Heart left ventricle (tissue), 16 donors: ENCODE data around the gene C2orf42. TPM values are rescaled to one million over a fixed set of nuclear protein-coding genes. Genes with fewer than 3 reads are reported as not detected.
A peak's percentile ranks its signal among the peaks of the same experiment; 100 is the strongest.

Experiments used
- ATAC-seq, 4 donors: fragments of 200-7000 bp; cut with Tn5 transposase; one replicate each; pipeline ENCODE4 v1.9.1; 2020 to 2022; ENCODE audit warnings: moderate library complexity in 4 of 4, mild to moderate bottlenecking in 3 of 4, moderate number of reproducible peaks in 1 of 4
- DNase-seq, 5 donors: peaks; one replicate each; pipeline ENCODE4 v3.0.0-alpha.2; 2020
- H3K27ac ChIP-seq, 12 donors: fragments of 200-600 bp; sonication (generic) in 4 of 12; one replicate each; pipeline versions ENCODE4 v1.5.0 to v1.8.0; 2016 to 2022; ENCODE audit warnings: mild to moderate bottlenecking in 2 of 12
- H3K27me3 ChIP-seq, 9 donors: fragments of 200-600 bp; sonication (generic) in 2 of 9; one replicate each; pipeline versions ENCODE4 v1.5.1 to v1.8.0; 2016 to 2022; ENCODE audit warnings: mild to moderate bottlenecking in 3 of 9
- H3K36me3 ChIP-seq, 9 donors: fragments of 200-600 bp; sonication (generic) in 2 of 9; one replicate each; pipeline versions ENCODE4 v1.5.0 to v1.8.0; 2018 to 2022; ENCODE audit warnings: mild to moderate bottlenecking in 2 of 9
- H3K4me1 ChIP-seq, 12 donors: fragments of 200-600 bp; sonication (generic) in 4 of 12; one replicate each; pipeline versions ENCODE4 v1.5.0 to v1.8.0; 2016 to 2022; ENCODE audit warnings: mild to moderate bottlenecking in 3 of 12
- H3K4me3 ChIP-seq, 12 donors: fragments of 200-600 bp; sonication (generic) in 4 of 12; one replicate each; pipeline versions ENCODE4 v1.5.0 to v1.8.0; 2017 to 2022; ENCODE audit warnings: mild to moderate bottlenecking in 9 of 12, moderate library complexity in 4 of 12
- H3K9me3 ChIP-seq, 12 donors: fragments of 200-600 bp; sonication (generic) in 4 of 12; one replicate each; pipeline versions ENCODE4 v1.5.0 to v1.8.0; 2016 to 2022; ENCODE audit warnings: mild to moderate bottlenecking in 1 of 12
- CTCF ChIP-seq, 12 donors: fragments of 200-600 bp; sonication (generic) in 4 of 12; IDR thresholded peaks; one replicate each; pipeline versions ENCODE4 v1.5.0 to v1.8.0; 2018 to 2022; ENCODE audit warnings: antibody characterized with exemption in 12 of 12, mild to moderate bottlenecking in 5 of 12
- POLR2A ChIP-seq, 2 donors: fragments of 450-650 bp; IDR thresholded peaks; one replicate each; pipeline ENCODE4 v1.6.1; 2017; ENCODE audit warnings: antibody characterized with exemption in 2 of 2, mild to moderate bottlenecking in 2 of 2, moderate library complexity in 2 of 2
- WGBS, 4 donors: extraction: QIAGEN DNeasy Blood & Tissue Kit in 2 of 4; methylation state at CpG; one replicate each; pipeline versions ENCODE4 v1.1.5 to v1.1.7; 2013 to 2018; 5-methylcytosine and 5-hydroxymethylcytosine counted together
- intact Hi-C, 10 donors: fragments of 100-400 bp; cut with DNase I; formaldehyde crosslinking; loops; one replicate each; pipeline versions ENCODE4 v1.11.1 to v1.14.2; 2022
- polyA plus RNA-seq, 2 donors: library from polyadenylated mRNA; stranded (reverse); fragments of 200-250 nt; gene quantifications; one replicate each; pipeline ENCODE4 v1.2.3, GENCODE V29; 2013
- total RNA-seq, 9 donors: library from RNA; depleted of rRNA in 2 of 9; stranded (reverse); fragments of >200 nt in 2 of 9; fragmentation: NEBNext Ultra II Directional in 3 of 9; extraction: Animal tissue kit (Norgen Biotek cat#: 25700) in 3 of 9; gene quantifications; one replicate each; pipeline versions ENCODE4 v1.1.0 to v1.2.4, GENCODE V29; 2016 to 2023
- donor health status: ischemic (EF 13 %, LVEDD 7.1; RV severe dilation, severe dysfunction).
- donor health status: healthy with polysubstance abuse.
- donor health status: DM: no; HTN: yes; CAD: no.
- donor health status: DM: no; HTN: no; CAD: no.
- donor health status: ischemic (EF 25% LVEDD 6.9; RV normal size, moderate dysfunction).
- donor health status: ischemic (EF 25% LVEDD 5.7; RV mildly dilated, moderate dysfunction).
- donor health status: healthy.
- donor health status: DM: yes; HTN: yes; CAD: no.
- donor health status: ischemic (EF 35%, LVEDD 5.7; RV mildly dilated, moderate dysfunction).
- donor health status: nonischemic (EF 11% LVEDD 7.7; RV severe dilation, severe dysfunction).
- donor health status: DM: yes; HTN: yes; CAD: no.
- donor health status: PGD.
- donor health status: ischemic (EF 29% LVEDD 5.4; RV normal size, mild dysfunction).
- donor health status: nonischemic (EF 23%, LVEDD 6.1; RV moderate dilation, normal function).

Gene C2orf42
- total and polyA plus RNA-seq, 11 donors, result 3.5 to 14.9 (median 8.9) TPM

- Histone ChIP-seq H3K36me3 (no peaks in the 10 kb centered on the region), H3K27me3 (no peaks in the 10 kb centered on the region), H3K4me1 (no peaks in the 10 kb centered on the region), H3K9me3 (no peaks in the 10 kb centered on the region), H3K27ac (no peak overlapping the region), H3K4me3 (no peak overlapping the region)
- intact Hi-C loops, result no loop called here
- TF ChIP-seq POLR2A (IDR thresholded peaks at IDR 0.05) (no peak), CTCF (IDR thresholded peaks at IDR 0.05) (no peak)
- DNase-seq, result no peak
- WGBS, 4 donors, result 79 to 94% (median 92%) methylated on average over 3 of the region's 3 CpGs
- no peak for ATAC-seq
Measured at GRCh38 chr2:70201225-70201768, 10.5 kb upstream of the C2orf42 start.

- H3K27ac ChIP-seq, result no peak overlapping the region
- no peak for DNase-seq
- H3K9me3 ChIP-seq, result no peaks in the 10 kb centered on the region
- H3K27me3 ChIP-seq, result no peaks in the 10 kb centered on the region
- H3K4me3 ChIP-seq, result no peak overlapping the region
- ATAC-seq, result no peak
- intact Hi-C loops, result no loop called here
- TF ChIP-seq CTCF (IDR thresholded peaks at IDR 0.05) (no peak), POLR2A (IDR thresholded peaks at IDR 0.05) (no peak)
- H3K36me3 ChIP-seq, result no peaks in the 10 kb centered on the region
- no peaks in the 10 kb centered on the region for H3K4me1 ChIP-seq
- WGBS, 4 donors, result 83 to 88% (median 84%) methylated on average over 4 of the region's 4 CpGs
Measured at GRCh38 chr2:70199320-70199864, 8.6 kb upstream of the C2orf42 start.

GRCh38 chr2:70192516-70192915 lies 1.7 kb upstream of the C2orf42 start:
- Histone ChIP-seq H3K4me3 (no peak overlapping the region), H3K27ac (no peak overlapping the region), H3K4me1 (peaks cover 0 to 13% (median 4%) of the 10 kb centered on the region in 12 donors), H3K27me3 (no peaks in the 10 kb centered on the region), H3K36me3 (no peaks in the 10 kb centered on the region), H3K9me3 (no peaks in the 10 kb centered on the region)
- ATAC-seq (no peak), DNase-seq (no peak)
- WGBS, 4 donors, result 89 to 94% (median 90%) methylated on average over 5 of the region's 5 CpGs
- no peak for TF ChIP-seq POLR2A (IDR thresholded peaks at IDR 0.05)
- no peak for TF ChIP-seq CTCF (IDR thresholded peaks at IDR 0.05)
- intact Hi-C loops, result no loop called here

- Histone ChIP-seq H3K4me3 (peak overlapping the region in 10 of 12 donors; percentile 69 to 99 (median 85)), H3K4me1 (peaks cover 0 to 13% (median 4%) of the 10 kb centered on the region in 12 donors), H3K36me3 (no peaks in the 10 kb centered on the region), H3K9me3 (no peaks in the 10 kb centered on the region), H3K27ac (peak overlapping the region in 11 of 12 donors; percentile 87 to 98 (median 95)), H3K27me3 (no peaks in the 10 kb centered on the region)
- TF ChIP-seq POLR2A (IDR thresholded peaks at IDR 0.05) (no peak), CTCF (IDR thresholded peaks at IDR 0.05) (no peak)
- intact Hi-C loops, result loop anchor here in 2 of 10 donors (2.0 kb wide), 3 partner anchors 58 to 276 kb away; partner anchors contain the start of genes PCBP1 (in 2 of the 2), MXD1 (in 1 of the 2) and TIA1 (in 1 of the 2)
- DNase-seq, result no peak
- ATAC-seq, result no peak
- WGBS, 4 donors, result 72 to 79% (median 72%) methylated on average over 13 of the region's 13 CpGs
Measured at GRCh38 chr2:70191244-70191735, 471 bp upstream of the C2orf42 start.
